H9 (cell line): ENCODE results near the gene WDR81. TPM values are rescaled to one million over a fixed set of nuclear protein-coding genes. Genes with fewer than 3 reads are reported as not detected.

ENCODE experiments used
- DNase-seq: peaks from one replicate; pipeline ENCODE4 v3.0.0-alpha.2; 2017
- H2AFZ ChIP-seq: one replicate; pipeline ENCODE4 v1.6.1; 2013; ENCODE audit warnings: mild to moderate bottlenecking, low read length, control low read depth, moderate library complexity
- H2AK5ac ChIP-seq: 2 replicates; pipeline ENCODE4 v1.6.1; 2013; ENCODE audit warnings: low read length, control low read depth, mixed read lengths; ENCODE audit not compliant: insufficient read length
- H2BK120ac ChIP-seq: one replicate; pipeline ENCODE4 v1.6.1; 2013; ENCODE audit warnings: low read depth, mild to moderate bottlenecking, low read length, control low read depth, inconsistent platforms; ENCODE audit not compliant: poor library complexity, severe bottlenecking
- H2BK12ac ChIP-seq: 2 replicates; pipeline ENCODE4 v1.6.1; 2013; ENCODE audit warnings: low read length, control low read depth, mixed read lengths, low read depth; ENCODE audit not compliant: insufficient read length
- H2BK15ac ChIP-seq: 2 replicates; pipeline ENCODE4 v1.6.1; 2013; ENCODE audit warnings: low read depth, low read length, control low read depth
- H2BK20ac ChIP-seq: one replicate; pipeline ENCODE4 v1.6.1; 2013; ENCODE audit warnings: low read depth, mild to moderate bottlenecking, low read length, control low read depth, inconsistent platforms; ENCODE audit not compliant: poor library complexity, severe bottlenecking
- H2BK5ac ChIP-seq: 2 replicates; pipeline ENCODE4 v1.6.1; 2013; ENCODE audit warnings: low read length, control low read depth, mixed read lengths; ENCODE audit not compliant: insufficient read length
- H3K14ac ChIP-seq: 2 replicates; pipeline ENCODE4 v1.6.1; 2013; ENCODE audit warnings: low read length, control low read depth; ENCODE audit not compliant: insufficient read depth
- H3K18ac ChIP-seq: 2 replicates; pipeline ENCODE4 v1.6.1; 2013; ENCODE audit warnings: low read depth, mild to moderate bottlenecking, mixed read lengths, low read length, control low read depth; ENCODE audit not compliant: insufficient read length
- H3K23ac ChIP-seq: 2 replicates; pipeline ENCODE4 v1.6.1; 2013; ENCODE audit warnings: low read length, control low read depth, mixed read lengths, low read depth; ENCODE audit not compliant: insufficient read length
- H3K23me2 ChIP-seq: 2 replicates; pipeline ENCODE4 v1.6.1; 2013; ENCODE audit warnings: low read depth, mild to moderate bottlenecking, mixed read lengths, low read length, control low read depth; ENCODE audit not compliant: insufficient read length, poor library complexity, severe bottlenecking
- H3K27ac ChIP-seq: 2 replicates; pipeline ENCODE4 v1.5.1; 2013; ENCODE audit warnings: low read length, control low read depth, mixed read lengths, low read depth; ENCODE audit not compliant: insufficient read length
- H3K27me3 ChIP-seq: 2 replicates; pipeline ENCODE4 v1.6.1; 2013; ENCODE audit warnings: low read length, control low read depth, inconsistent platforms; ENCODE audit not compliant: insufficient read depth
- H3K4ac ChIP-seq: 2 replicates; pipeline ENCODE4 v1.6.1; 2013; ENCODE audit warnings: low read depth, mild to moderate bottlenecking, control low read depth, inconsistent platforms, low read length, moderate library complexity
- H3K4me1 ChIP-seq: 2 replicates; pipeline ENCODE4 v1.6.1; 2013; ENCODE audit warnings: low read length, control low read depth, inconsistent platforms; ENCODE audit not compliant: insufficient read depth
- H3K4me2 ChIP-seq: 2 replicates; pipeline ENCODE4 v1.6.1; 2013; ENCODE audit warnings: low read length, control low read depth, mixed read lengths; ENCODE audit not compliant: insufficient read length, insufficient read depth
- H3K56ac ChIP-seq: 2 replicates; pipeline ENCODE4 v1.6.1; 2013; ENCODE audit warnings: low read depth, mild to moderate bottlenecking, mixed read lengths, low read length, control low read depth; ENCODE audit not compliant: insufficient read length
- H3K79me1 ChIP-seq: 2 replicates; pipeline ENCODE4 v1.6.1; 2013; ENCODE audit warnings: low read depth, mild to moderate bottlenecking, moderate library complexity, low read length, control low read depth, inconsistent platforms; ENCODE audit not compliant: insufficient read depth, poor library complexity, severe bottlenecking
- H3K79me2 ChIP-seq: 2 replicates; pipeline ENCODE4 v1.6.1; 2013; ENCODE audit warnings: low read length, control low read depth, inconsistent platforms; ENCODE audit not compliant: insufficient read depth
- H3K9ac ChIP-seq: 2 replicates; pipeline ENCODE4 v1.6.1; 2013; ENCODE audit warnings: low read length, control low read depth, mixed read lengths; ENCODE audit not compliant: insufficient read length; ENCODE audit errors: extremely low read depth
- H3K9me3 ChIP-seq: one replicate; pipeline ENCODE4 v1.6.1; 2013; ENCODE audit warnings: low read depth, low read length, inconsistent platforms; ENCODE audit not compliant: control insufficient read depth
- H3T11ph ChIP-seq: one replicate; pipeline ENCODE4 v1.6.1; 2013; ENCODE audit warnings: mild to moderate bottlenecking, low read length, control low read depth, inconsistent platforms
- H4K20me1 ChIP-seq: one replicate; pipeline ENCODE4 v1.6.1; 2013; ENCODE audit not compliant: control insufficient read depth, insufficient read length, insufficient read depth
- H4K5ac ChIP-seq: 2 replicates; pipeline ENCODE4 v1.6.1; 2013; ENCODE audit warnings: low read depth, mild to moderate bottlenecking, mixed read lengths, low read length, control low read depth; ENCODE audit not compliant: insufficient read length
- H4K8ac ChIP-seq: replicated peaks from 2 replicates; pipeline ENCODE4 v1.6.1; 2013; ENCODE audit warnings: low read length, control low read depth, mixed read lengths, low read depth; ENCODE audit not compliant: insufficient read length
- H4K91ac ChIP-seq: 2 replicates; pipeline ENCODE4 v1.6.1; 2013; ENCODE audit warnings: low read depth, mild to moderate bottlenecking, moderate library complexity, mixed read lengths, low read length, control low read depth; ENCODE audit not compliant: insufficient read length
- H3K27ac Mint-ChIP-seq, 3 experiments: 2 replicates in 2 of 3; 3 replicates in 1 of 3; pipeline ENCODE4 v1.8.0; 2020 to 2021; ENCODE audit warnings: mixed read lengths in 3 of 3, mild to moderate bottlenecking in 1 of 3, moderate library complexity in 1 of 3
- H3K27me3 Mint-ChIP-seq: 2 replicates; pipeline ENCODE4 v1.8.0; 2021; ENCODE audit warnings: low read depth, mild to moderate bottlenecking, moderate library complexity, mixed read lengths
- H3K36me3 Mint-ChIP-seq, 3 experiments: 2 replicates in 2 of 3; 3 replicates in 1 of 3; pipeline ENCODE4 v1.8.0; 2020 to 2021; ENCODE audit warnings: low read depth in 3 of 3, mixed read lengths in 3 of 3; ENCODE audit not compliant: insufficient read depth in 1 of 3
- H3K4me1 Mint-ChIP-seq, 2 experiments: 2 replicates each; pipeline ENCODE4 v1.8.0; 2020; ENCODE audit warnings: mixed read lengths in 2 of 2
- H3K4me3 Mint-ChIP-seq, 2 experiments: 2 replicates in 1 of 2; 3 replicates in 1 of 2; pipeline ENCODE4 v1.8.0; 2020 to 2021; ENCODE audit warnings: mild to moderate bottlenecking in 2 of 2, mixed read lengths in 2 of 2, moderate library complexity in 1 of 2
- H3K9me3 Mint-ChIP-seq, 2 experiments: 2 replicates in 1 of 2; 3 replicates in 1 of 2; pipeline ENCODE4 v1.8.0; 2020; ENCODE audit warnings: mild to moderate bottlenecking in 2 of 2, mixed read lengths in 2 of 2, moderate library complexity in 1 of 2
- CTCF ChIP-seq: fragments of 200-600 bp; sonication (generic); conservative IDR thresholded peaks from 3 replicates; pipeline ENCODE4 v1.8.0; 2021; ENCODE audit warnings: antibody characterized with exemption, mild to moderate bottlenecking
- WGBS: extraction: QIAGEN DNeasy Blood & Tissue Kit; methylation state at CpG from one replicate; pipeline ENCODE4 v1.1.7; 2013; ENCODE audit warnings: missing lambda C conversion rate, low lambda C conversion rate, mixed read lengths; ENCODE audit not compliant: insufficient read length; ENCODE audit errors: extremely low coverage; 5-methylcytosine and 5-hydroxymethylcytosine counted together
- total RNA-seq: library from RNA; stranded (reverse); gene quantifications from 2 replicates; pipeline ENCODE4 v1.2.1, GENCODE V29; 2021

WDR81 gene
- total RNA-seq, 1 experiment from 2014 or later, result 20.2 TPM

DNA sequence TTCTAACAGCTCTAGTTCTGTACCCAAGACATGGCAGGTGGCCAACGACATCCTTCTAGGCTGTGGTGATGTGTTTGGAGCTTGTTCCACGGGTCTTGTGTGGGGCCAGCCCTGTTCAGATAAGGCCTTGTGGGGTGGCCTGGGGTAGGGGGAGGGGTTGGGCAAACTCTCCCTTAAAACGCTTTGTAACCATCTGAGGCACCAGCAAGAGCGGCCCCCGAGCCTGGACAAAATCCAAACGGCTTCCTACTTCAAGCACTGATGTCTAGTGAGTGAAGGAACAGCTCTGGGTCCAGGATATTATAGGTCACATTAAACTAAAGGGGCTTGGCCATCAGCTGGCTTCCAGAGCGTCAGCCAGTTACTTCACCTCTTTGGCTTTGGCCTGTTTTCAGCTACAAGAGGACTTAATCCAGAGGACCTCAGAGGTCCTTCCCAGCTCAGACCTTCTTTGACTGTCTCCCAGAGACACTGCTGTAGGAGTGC is 49.2 kb downstream of the WDR81 start:
- Histone ChIP-seq H2BK12ac (no peak overlapping the region), H3K4ac (no peak overlapping the region), H2BK120ac (no peak overlapping the region), H3K79me1 (no peaks in the 10 kb centered on the region), H2AK5ac (no peak overlapping the region), H3K56ac (no peak overlapping the region), H3K79me2 (no peaks in the 10 kb centered on the region), H3K18ac (no peak overlapping the region), H4K91ac (no peak overlapping the region), H4K8ac (no peak overlapping the region), H3K9me3 (no peaks in the 10 kb centered on the region), H4K5ac (no peak overlapping the region), H3K27me3 (no peaks in the 10 kb centered on the region), H2BK20ac (no peak overlapping the region), H3T11ph (no peak overlapping the region), H3K27ac (no peak overlapping the region), H2AFZ (no peak overlapping the region), H3K4me2 (no peak overlapping the region), H3K23ac (no peak overlapping the region), H4K20me1 (no peaks in the 10 kb centered on the region), H3K23me2 (no peaks in the 10 kb centered on the region), H3K14ac (no peak overlapping the region), H2BK5ac (no peak overlapping the region), H3K4me1 (no peaks in the 10 kb centered on the region), H3K9ac (no peak overlapping the region), H2BK15ac (no peak overlapping the region)
- DNase-seq, result no peak
- WGBS, result no CpG with 5 or more reads among the region's 7 CpGs
- H3K4me1 Mint-ChIP-seq, result peaks cover 10 to 11% of the 10 kb centered on the region in 2 experiments
- no peaks in the 10 kb centered on the region; the same call in 1 of the 2 replicates for H3K27me3 Mint-ChIP-seq
- peaks cover 10 to 42% (median 39%) of the 10 kb centered on the region in 3 experiments for H3K36me3 Mint-ChIP-seq
- H3K4me3 Mint-ChIP-seq, result no peak overlapping the region
- H3K27ac Mint-ChIP-seq, result peak overlapping the region in 2 of 3 experiments; percentile 10 to 64; a peak in 2 of 7 replicates
- TF ChIP-seq CTCF, result no peak
- no peaks in the 10 kb centered on the region for H3K9me3 Mint-ChIP-seq
